HG03066 (cell line): ENCODE measurements around the gene STT3A.

Source experiments
- ATAC-seq: cut with Tn5 transposase; IDR thresholded peaks from one replicate; pipeline ENCODE4 v1.9.1; 2021; ENCODE audit warnings: low read depth; ENCODE audit not compliant: unreplicated experiment

The STT3A gene

DNA sequence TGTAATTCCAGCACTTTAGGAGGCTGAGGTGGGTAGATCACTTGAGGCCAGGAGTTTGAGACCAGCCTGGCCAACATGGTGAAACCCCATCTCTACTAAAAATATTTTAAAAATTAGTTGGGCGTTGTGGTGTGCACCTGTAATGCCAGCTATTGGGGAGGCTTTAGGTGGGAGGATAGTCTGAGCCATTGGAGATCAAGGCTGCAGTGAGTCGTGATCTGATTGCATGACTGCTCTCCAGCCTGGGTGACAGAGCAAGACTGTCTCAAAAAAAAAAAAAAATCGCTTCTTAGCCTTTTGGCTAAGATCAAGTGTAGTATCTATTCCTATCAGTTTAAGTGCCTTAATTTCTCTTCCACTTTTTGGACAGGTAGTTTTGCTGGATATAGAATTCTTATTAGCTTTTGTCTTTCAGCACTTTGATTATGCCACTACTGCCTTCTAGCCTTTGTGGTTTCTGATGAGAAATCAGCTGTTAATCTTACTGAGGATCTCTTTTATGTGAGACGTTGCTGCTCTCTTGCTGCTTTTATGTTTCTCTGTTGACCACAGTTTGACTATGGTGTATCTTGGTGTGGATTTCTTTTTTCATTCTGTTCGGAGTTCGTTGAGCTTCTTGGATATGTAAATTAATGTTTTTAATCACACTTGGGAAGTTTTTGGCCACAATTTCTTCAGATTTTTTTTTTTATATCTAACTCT, 57.0 kb downstream of the STT3A start:
- no peak for ATAC-seq

DNA sequence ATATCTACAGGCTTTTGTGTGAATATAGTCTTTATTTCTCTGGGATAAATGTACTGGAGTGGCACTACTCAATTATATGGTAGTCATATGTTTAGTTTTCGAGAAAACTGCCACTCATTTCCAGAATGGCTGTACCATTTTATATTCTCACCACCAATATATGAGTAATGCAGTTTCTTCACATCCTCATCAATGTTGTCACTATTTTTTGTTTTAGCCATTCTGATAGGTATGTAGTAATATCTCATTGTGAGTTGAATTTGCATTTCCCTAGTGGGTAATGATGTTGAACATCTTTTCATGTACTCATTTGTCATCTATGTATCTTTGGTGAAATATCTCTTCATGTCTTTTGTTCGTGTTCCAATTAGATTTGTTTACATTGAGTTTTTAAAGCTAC, 70.0 kb downstream of the STT3A start:
- no peak for ATAC-seq

DNA sequence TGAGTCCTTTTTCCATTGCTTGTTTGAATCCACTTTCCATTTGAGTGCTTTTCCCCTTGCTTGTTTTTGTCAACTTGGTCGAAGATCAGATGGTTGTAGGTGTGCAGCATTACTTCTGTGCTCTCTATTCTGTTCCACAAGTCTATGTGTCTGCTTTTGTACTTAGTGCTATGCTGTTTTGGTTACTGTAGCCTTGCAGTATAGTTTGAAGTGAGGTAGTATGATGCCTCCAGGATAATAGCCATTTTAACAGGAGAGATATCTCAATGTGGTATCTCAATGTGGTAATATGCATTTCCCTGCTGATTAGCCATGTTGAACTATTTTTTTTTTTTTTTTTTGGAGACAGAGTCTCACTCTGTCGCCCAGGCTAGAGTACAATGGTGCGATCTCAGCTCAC, 71.3 kb downstream of the STT3A start:
- ATAC-seq = no peak

DNA sequence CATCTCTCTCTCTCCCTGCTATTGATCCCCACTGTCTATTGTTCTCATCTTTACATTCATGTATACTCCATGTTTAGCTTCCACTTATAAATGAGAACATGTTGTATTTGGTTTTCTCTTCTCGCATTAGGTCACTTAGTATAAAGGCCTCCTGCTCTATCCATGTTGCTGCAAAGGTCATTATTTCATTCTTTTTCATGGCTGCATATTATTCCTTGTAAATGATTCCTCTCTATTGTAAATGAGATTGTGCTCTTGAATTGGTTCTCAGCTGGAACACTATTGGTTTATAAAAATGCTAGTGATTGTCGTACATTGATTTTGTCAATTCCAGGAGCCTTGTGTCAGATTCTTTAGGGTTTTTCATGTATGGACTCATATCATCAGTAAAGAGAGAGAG, 74.5 kb downstream of the STT3A start:
- ATAC-seq = no peak

DNA sequence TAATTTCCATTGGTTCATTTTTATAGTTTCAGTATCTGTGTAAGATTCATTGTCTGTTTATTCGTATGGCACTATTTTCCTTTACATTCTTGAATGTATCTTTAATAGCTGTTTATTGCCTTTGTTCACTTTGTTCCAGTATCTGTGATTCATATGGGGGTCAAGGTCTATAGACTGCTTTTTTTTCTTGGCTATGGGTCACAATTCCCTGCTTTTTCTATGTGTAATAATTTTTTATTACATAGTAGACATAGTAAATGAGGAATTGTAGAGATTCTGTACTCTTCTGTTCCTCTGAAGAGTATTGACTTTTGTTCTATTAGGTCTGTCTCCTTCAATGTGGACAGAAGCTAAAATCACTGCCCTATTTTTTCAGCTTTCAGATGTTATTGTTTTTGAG, 77.5 kb downstream of the STT3A start:
- no peak for ATAC-seq

DNA sequence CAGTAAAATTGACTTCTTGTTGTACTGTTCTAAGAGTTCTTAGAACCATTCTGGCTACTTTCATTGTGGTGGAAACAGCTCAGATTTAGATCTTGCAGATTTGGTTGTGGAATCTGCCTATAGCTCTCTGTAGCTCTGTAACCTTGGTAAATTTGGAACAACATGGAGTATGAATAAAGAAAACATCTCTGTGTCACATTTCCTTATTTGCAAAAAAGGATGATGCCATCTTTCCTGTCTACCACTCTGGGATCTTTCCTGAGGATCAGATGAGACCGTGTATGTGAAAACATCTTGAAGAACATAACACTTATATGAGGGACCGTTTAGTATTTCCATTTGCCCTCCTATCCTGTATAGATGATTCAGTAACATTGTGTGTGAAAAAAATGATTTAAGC, 78.9 kb downstream of the STT3A start:
- no peak for ATAC-seq
